NCI-H748 (cell line): ENCODE results near the gene INSM2.
A peak's percentile ranks its signal among the peaks of the same experiment; 100 is the strongest.

Experiments
- DNase-seq: peaks from one replicate; lab custom pipeline; 2025; ENCODE audit not compliant: unreplicated experiment; lab: John Stamatoyannopoulos, UW

Gene INSM2

GRCh38 chr14:35543006-35543405 is 9.0 kb downstream of the INSM2 start:
- no peak for DNase-seq

DNA sequence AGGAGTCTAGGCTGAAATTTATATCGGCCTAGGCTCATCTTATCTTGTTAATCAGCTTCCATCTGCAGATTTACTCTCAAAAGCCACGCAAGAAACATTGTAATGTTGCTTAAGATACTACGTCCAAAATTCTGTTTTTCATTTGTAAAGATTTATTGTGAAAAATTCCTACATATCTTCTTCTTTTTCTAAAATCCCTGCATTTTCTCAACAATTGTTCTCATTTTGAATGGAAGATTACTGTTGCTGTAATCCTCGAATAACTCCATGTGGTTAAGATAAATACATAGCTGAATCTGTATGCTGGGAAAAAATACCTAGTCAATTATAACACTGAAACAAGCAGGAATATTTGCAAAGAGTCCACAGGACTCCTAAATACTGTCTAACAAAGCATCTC is 15.6 kb downstream of the INSM2 start:
- no peak for DNase-seq

DNA sequence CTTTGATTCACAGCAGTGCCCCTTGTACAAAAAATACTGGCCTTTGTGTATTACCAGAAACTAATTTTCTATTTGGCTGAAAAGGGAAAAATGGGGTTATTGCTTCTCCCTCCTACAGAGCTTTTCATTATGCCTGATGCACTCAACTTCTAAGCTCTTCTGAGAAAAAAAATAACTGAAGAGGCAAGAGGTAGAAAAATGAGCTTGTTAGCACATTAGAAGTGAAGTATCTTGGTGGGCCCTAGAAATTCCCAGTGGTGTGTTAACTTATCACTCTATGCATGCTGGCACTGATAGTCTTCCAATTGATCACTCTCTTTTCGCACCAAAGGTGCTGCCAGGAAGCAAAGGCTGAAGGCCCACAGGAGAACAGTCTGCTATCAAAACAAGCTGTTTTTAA is 17.1 kb downstream of the INSM2 start:
- DNase-seq: no peak

DNA sequence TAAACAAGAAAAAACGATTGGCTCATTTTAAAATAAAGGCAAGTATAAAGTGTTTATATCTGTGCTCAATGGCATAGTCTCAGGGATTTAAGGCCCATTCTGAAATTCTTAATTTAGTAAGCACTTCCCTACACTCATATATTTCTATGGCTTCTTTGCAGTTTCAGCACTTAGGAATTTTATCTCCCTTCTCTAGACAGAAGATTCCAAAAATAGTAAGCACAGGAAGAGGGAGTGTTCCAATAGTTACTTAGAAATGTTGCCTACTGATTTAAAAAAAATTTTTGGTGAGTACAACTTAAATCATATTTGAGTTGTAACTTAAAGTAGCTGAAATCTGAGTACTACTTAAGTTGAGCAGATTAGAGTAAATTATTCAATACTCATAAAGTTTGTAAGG is 19.8 kb downstream of the INSM2 start:
- DNase-seq: no peak

- peak; percentile 47 for DNase-seq
These were observed 22.6 kb downstream of the INSM2 start for GRCh38 chr14:35556548-35556947.

DNA sequence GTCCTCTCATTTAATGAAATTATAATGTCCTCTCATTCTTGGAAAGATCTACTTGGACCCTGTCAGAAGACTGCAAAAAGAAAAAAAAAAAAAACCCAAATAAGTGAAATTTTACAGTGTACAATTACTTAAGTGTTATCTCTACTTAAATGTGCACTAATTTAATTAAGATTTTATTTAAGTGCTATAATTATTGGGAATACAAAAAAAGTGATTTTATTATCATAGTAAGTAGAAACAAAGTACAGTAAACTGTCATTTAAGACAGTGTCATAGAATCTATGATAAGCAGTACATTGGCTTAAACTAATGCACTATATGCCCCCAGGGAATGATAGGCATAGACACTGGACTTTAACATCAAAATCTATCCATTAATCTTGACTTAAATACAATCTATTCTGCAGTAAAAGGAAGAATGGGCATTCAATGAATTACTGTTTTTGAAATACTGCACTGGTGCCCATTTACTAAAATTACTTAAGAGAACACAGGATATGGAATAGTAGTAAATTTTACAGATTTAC is 23.3 kb downstream of the INSM2 start:
- DNase-seq: no peak

GRCh38 chr14:35558680-35559079 is 24.7 kb downstream of the INSM2 start:
- DNase-seq: peak; percentile 39

- no peak for DNase-seq
These were observed 32.0 kb downstream of the INSM2 start for GRCh38 chr14:35565871-35566464.

- DNase-seq: no peak
These were observed 37.6 kb downstream of the INSM2 start for GRCh38 chr14:35571598-35571997.

- no peak for DNase-seq
These were observed 39.9 kb downstream of the INSM2 start for GRCh38 chr14:35573911-35574310.

DNA sequence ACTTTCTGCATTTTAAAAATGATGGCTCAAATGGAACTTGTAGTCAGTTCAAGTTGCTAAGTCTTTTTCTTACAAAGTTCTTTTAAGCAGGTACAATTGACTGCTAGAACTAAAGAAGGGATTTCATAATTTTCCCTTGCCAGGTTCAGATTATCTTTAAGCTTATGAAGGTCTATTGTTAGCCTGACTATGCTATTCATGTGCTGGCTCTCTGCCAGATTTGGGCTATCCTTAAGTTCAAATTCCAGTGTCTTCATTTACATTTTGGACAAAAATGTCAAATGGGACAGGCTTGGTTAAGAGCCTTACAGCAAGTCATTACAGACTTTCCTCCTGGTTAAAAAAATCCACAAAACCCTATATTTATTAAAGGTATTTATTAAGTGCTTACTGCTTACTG is 42.3 kb downstream of the INSM2 start:
- DNase-seq: no peak

- no peak for DNase-seq
These were observed 42.9 kb downstream of the INSM2 start for GRCh38 chr14:35576856-35577255.

DNA sequence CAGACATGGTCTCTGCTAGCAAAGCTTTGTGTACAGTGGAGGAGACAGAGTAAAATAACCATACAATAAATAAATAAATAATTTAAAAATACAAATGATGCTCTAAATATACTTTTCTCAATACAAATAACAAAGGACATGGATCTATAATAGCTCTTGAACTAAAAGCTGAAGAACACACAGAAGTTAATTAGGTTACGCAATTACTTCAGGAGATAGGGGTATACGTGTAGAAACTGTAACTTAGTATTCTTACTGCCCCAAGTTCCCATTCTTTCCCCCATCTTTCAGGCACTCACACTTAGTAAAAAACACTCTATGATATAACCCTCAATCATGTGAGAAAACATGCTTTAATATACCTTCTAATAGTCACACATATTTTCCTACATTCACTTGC is 44.2 kb downstream of the INSM2 start:
- DNase-seq: no peak

DNA sequence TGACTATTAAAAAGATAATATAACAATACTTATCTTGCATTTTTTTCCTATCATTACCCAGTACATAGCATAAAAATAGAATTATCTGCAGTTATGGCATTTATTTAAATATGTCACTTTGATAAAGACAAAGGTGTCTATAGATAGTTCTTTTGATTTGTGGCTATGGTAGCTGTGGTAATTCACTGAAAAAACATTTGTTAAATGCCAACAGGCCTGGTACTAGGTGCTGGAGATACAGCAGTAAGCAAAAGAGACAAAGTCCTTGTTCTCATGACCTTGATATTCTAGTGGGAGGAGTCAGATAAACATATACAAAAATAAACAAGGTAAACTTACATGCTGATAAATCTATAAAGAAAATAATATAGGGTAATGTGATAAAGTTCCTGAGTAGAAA is 44.7 kb downstream of the INSM2 start:
- no peak for DNase-seq
